Mesodermal cell (in vitro differentiated cells): ENCODE measurements around the gene LRRC3. TPM values are rescaled to one million over a fixed set of nuclear protein-coding genes. Genes with fewer than 3 reads are reported as not detected.
A peak's percentile ranks its signal among the peaks of the same experiment; 100 is the strongest.

Experiments
- H3K27ac ChIP-seq: 2 replicates; pipeline ENCODE4 v1.7.0; 2013; ENCODE audit warnings: mild to moderate bottlenecking, low read depth, low read length, moderate library complexity; ENCODE audit not compliant: severe bottlenecking
- H3K36me3 ChIP-seq: 2 replicates; pipeline ENCODE4 v1.7.1; 2013; ENCODE audit warnings: mild to moderate bottlenecking, low read length, moderate library complexity; ENCODE audit not compliant: control insufficient read depth, insufficient read depth
- H3K4me1 ChIP-seq: one replicate; pipeline ENCODE4 v1.7.1; 2013; ENCODE audit warnings: mild to moderate bottlenecking, low read length; ENCODE audit not compliant: insufficient read depth, control insufficient read depth, poor library complexity, severe bottlenecking
- H3K4me3 ChIP-seq: 2 replicates; pipeline ENCODE4 v1.7.0; 2013; ENCODE audit warnings: low read length, control low read depth, mild to moderate bottlenecking; ENCODE audit not compliant: insufficient read depth, poor library complexity, severe bottlenecking; ENCODE audit errors: extremely low read depth
- H3K9me3 ChIP-seq: 2 replicates; pipeline ENCODE4 v1.7.1; 2013; ENCODE audit warnings: mild to moderate bottlenecking, low read length, moderate library complexity; ENCODE audit not compliant: control insufficient read depth
- WGBS, 2 experiments: methylation state at CpG; one replicate each; pipeline ENCODE4 v1.1.5; 2013; ENCODE audit warnings: missing lambda C conversion rate in 2 of 2; ENCODE audit not compliant: insufficient coverage in 2 of 2; 5-methylcytosine and 5-hydroxymethylcytosine counted together
- polyA plus RNA-seq, 2 experiments: library from polyadenylated mRNA; stranded (reverse); fragments of 50-300 nt; gene quantifications; one replicate each; pipeline ENCODE4 v1.2.3, GENCODE V29; 2013

Gene LRRC3, protein sequence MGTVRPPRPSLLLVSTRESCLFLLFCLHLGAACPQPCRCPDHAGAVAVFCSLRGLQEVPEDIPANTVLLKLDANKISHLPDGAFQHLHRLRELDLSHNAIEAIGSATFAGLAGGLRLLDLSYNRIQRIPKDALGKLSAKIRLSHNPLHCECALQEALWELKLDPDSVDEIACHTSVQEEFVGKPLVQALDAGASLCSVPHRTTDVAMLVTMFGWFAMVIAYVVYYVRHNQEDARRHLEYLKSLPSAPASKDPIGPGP
- polyA plus RNA-seq (2013, experiment 1 of 2), result 3.8 TPM
- polyA plus RNA-seq (2013, experiment 2 of 2), result 3.5 TPM

DNA sequence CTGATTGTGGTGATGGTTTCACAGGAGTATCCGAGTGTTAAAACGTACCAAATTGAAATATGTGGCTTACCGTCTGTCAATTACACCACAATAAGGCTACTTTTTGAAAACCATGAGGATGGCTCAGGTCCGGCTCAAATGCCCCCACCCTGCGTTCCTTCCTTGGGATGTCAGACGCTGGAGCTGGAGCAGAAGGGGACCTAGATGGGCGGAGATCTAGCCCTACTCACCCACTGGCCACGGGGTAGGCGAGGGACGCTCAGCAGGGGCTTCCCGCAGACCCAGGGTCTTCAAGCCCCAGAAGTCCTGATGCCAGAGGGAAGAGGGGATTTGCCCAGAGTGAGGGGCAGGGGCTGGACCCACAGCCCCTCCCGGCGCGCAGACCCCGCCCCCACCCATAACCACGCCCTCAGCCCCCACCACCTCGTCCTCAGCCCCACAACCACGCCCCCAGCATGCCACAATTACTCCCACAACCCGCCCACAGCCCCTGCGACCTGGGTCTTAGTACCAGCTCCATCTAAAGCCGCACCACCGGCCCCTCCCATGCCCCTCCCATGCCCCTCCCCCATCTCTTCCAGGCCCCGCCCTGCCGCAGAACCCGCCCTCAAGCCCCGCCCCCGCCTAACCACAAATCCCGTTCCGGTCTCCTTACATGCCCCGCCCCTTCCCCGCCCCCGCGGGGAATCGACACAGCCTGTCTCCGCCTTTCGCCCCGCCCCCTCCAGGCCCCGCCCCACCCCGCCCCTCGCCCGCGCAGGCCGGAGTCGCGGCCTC, at the start of gene LRRC3:
Gene LRRC3, plus strand, starts transcription at position 764 of the 777 bp plus-strand sequence. CDS start 1,135 bp downstream, outside the sequence.
- Histone ChIP-seq H3K9me3 (peaks cover 10% of the 10 kb centered on the region), H3K4me1 (no peaks in the 10 kb centered on the region), H3K27ac (no peak within 1 kb of the TSS), H3K4me3 (peak within 1 kb of the TSS; percentile 64), H3K36me3 (peaks cover 8% of the 10 kb centered on the region)
- WGBS, 2 experiments, result 15 to 21% methylated on average over 7 to 15 of the region's 45 CpGs

DNA sequence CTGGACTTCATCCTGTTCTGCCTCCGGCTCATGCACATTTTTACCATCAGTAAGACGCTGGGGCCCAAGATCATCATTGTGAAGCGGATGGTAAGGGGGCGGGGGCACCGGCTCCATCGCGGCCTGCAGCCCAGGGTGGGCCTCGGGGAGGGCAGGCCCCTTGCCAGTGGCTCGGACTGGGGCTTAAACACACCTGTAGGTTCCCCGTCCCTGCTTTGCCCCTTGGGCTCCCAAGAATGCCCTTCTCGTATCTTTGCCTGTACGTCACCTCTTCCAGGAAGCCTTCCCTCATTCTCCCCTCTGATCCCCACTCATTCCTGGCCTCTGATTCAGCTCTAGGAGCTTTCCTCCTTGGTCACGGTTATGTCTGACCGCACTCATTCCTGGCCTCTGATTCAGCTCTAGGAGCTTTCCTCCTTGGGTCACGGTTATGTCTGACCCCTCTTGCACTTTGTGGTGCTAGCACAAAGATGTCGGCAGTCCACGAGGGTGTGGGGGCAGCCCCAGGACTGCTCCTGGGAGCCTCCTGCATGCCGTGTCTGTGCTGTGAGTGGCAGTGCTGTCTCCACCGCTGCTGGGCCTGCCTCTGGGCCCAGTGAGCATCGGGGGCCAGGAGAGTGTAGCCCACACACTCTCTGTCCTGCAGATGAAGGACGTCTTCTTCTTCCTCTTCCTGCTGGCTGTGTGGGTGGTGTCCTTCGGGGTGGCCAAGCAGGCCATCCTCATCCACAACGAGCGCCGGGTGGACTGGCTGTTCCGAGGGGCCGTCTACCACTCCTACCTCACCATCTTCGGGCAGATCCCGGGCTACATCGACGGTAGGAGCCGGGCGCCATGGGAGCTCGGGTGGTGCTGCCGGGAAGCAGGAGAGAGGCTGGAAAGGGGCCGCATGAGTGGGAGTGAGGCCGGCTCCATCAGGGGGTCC, 49.1 kb upstream of the LRRC3 start:
- Histone ChIP-seq H3K27ac (no peak overlapping the region), H3K9me3 (peaks cover 7% of the 10 kb centered on the region), H3K4me3 (no peak overlapping the region), H3K4me1 (no peaks in the 10 kb centered on the region), H3K36me3 (no peaks in the 10 kb centered on the region)
- 81 to 83% methylated on average over 25 to 35 of the region's 37 CpGs for whole genome bisulfite sequencing, 2 experiments

DNA sequence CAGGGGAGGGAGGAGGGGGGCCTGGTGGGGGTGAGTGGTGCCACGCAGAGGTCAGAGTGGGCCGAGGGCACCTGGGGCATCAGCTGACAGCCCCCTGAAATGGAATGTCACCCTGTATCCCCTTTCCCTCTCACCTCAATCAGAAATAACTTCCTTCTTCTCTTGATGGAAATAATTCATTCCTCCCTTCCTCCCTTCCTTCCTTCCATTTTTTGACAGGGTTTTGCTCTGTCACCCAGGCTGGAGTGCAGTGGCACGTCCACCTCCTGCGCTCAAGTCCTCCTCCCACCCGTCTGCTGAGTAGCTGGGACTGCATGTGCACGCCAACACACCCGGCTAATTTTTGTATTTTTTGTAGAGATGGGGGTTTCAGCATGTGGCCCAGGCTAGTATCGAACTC, 48.4 kb upstream of the LRRC3 start:
- Histone ChIP-seq H3K36me3 (no peaks in the 10 kb centered on the region), H3K27ac (no peak overlapping the region), H3K9me3 (peaks cover 7% of the 10 kb centered on the region), H3K4me3 (no peak overlapping the region), H3K4me1 (no peaks in the 10 kb centered on the region)
- 86 to 87% methylated on average over 3 to 6 of the region's 8 CpGs for WGBS, 2 experiments

DNA sequence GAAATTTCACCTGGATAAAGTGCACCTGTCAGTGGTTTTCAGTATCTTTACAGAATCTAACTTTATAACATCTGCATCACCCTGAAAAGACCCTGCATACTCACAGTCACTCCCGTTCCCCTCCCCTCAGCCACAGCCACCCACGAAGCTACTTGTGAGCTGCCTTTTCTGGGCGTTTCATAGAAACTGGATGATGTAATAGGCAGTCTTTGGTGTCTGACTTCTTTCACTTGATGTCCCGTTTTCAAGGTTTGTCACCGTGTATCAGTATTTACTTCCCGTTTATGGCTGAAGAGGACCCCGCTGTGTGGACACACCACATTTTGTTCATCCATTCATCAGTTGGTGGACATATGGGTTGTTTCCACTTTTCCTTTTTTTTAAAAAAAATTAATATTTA, 47.8 kb upstream of the LRRC3 start:
- WGBS, 2 experiments, result 60% methylated on average over 1 of the region's 7 CpGs; no CpG with 5 or more reads in 1 of the 2 experiments
- H3K36me3 ChIP-seq, result no peaks in the 10 kb centered on the region
- H3K4me3 ChIP-seq, result no peak overlapping the region
- H3K4me1 ChIP-seq, result no peaks in the 10 kb centered on the region
- H3K9me3 ChIP-seq, result peaks cover 7% of the 10 kb centered on the region
- no peak overlapping the region for H3K27ac ChIP-seq

DNA sequence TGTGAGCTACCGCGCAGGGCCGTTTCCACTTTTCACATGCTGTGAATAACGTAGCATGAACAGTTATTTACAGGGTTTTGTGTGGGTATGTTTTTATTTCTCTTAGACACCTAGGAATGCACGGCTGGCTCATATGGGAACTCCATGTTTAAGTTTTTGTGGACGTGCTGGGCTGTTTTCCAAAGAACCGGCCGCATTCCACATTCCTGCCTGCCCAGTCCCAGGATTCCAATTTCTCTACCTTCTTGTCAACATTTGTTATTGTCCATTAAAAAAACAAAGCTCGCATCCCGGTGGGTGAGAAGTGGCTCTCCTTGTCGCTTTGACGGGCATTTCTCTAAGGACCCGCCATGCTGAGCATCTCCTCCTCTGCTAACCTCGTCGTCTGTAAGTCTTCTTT, 47.1 kb upstream of the LRRC3 start:
- Histone ChIP-seq H3K4me3 (no peak overlapping the region), H3K36me3 (no peaks in the 10 kb centered on the region), H3K4me1 (no peaks in the 10 kb centered on the region), H3K9me3 (peaks cover 7% of the 10 kb centered on the region), H3K27ac (no peak overlapping the region)
- 86 to 94% methylated on average over 9 to 15 of the region's 15 CpGs for WGBS, 2 experiments

DNA sequence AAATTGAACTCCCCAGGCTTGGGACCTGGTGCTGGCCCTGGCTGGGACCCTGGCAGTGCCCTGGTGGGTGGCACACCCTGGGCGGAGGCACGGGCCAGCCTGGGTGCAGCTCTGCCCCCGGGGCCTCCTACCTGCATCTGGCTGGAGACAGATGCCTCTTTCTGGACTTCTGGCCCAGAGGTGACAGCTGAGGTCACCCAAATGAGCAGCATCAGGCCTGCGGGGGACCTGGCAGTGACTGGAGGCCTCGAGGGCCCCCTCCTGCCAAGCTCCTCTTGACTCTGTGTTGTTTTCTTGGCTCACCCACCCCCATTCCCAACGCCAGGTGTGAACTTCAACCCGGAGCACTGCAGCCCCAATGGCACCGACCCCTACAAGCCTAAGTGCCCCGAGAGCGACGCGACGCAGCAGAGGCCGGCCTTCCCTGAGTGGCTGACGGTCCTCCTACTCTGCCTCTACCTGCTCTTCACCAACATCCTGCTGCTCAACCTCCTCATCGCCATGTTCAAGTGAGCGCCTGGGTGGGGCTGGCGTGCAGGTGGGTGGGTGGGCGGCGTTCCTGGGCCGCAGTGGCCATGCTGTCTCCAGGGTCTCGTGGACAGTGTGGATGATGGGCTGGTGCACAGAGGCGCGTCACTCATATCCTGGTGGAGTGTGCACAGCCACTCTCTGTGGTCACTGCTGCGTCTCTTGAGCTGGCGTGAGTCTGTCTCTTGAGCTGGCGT, 41.6 kb upstream of the LRRC3 start:
- Histone ChIP-seq H3K9me3 (peaks cover 4% of the 10 kb centered on the region), H3K36me3 (no peaks in the 10 kb centered on the region), H3K27ac (no peak overlapping the region), H3K4me1 (no peaks in the 10 kb centered on the region), H3K4me3 (no peak overlapping the region)
- WGBS, 2 experiments, result 93 to 94% methylated on average over 24 to 27 of the region's 27 CpGs

DNA sequence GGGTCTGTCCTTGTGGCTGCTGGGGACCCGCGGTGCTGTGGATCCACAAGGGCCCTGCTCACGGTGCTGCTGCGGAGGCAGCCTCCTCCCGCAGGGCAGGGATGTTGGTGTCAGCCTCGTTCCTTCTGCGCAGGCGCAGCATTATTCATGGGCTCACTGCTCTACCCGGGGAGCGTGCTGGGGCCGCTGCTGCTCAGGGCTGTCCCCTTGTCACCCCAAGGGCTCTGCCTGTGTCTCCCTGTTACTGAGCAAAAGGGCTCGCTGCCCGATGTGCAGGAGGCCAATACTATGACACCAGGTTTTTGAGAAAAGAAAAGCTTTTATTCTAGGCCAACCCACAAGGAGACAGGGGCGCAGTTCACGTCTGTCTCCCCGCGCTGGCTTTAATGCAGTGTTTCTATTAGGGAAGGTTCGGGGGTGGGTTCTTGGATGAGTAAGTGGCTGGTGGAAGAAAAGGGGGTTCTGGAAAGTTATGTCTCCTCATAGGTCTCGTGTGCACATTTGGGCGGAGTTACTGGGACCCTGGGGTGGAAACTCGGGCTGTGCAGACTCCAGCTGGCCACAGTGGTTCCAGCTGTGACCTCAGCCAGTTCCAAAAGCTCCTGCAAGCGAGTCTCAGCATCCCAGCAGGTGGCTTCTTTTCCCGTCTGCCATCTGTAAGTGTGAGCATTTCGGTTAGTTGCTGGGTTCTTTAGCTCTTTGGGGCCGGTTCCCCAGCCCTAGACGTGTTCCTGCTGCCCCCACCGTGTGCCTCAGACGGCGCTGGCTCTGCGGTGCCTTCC, 40.8 kb upstream of the LRRC3 start:
- WGBS, 2 experiments, result 85 to 88% methylated on average over 25 to 30 of the region's 30 CpGs
- Histone ChIP-seq H3K27ac (no peak overlapping the region), H3K9me3 (no peaks in the 10 kb centered on the region), H3K36me3 (no peaks in the 10 kb centered on the region), H3K4me3 (no peak overlapping the region), H3K4me1 (no peaks in the 10 kb centered on the region)

DNA sequence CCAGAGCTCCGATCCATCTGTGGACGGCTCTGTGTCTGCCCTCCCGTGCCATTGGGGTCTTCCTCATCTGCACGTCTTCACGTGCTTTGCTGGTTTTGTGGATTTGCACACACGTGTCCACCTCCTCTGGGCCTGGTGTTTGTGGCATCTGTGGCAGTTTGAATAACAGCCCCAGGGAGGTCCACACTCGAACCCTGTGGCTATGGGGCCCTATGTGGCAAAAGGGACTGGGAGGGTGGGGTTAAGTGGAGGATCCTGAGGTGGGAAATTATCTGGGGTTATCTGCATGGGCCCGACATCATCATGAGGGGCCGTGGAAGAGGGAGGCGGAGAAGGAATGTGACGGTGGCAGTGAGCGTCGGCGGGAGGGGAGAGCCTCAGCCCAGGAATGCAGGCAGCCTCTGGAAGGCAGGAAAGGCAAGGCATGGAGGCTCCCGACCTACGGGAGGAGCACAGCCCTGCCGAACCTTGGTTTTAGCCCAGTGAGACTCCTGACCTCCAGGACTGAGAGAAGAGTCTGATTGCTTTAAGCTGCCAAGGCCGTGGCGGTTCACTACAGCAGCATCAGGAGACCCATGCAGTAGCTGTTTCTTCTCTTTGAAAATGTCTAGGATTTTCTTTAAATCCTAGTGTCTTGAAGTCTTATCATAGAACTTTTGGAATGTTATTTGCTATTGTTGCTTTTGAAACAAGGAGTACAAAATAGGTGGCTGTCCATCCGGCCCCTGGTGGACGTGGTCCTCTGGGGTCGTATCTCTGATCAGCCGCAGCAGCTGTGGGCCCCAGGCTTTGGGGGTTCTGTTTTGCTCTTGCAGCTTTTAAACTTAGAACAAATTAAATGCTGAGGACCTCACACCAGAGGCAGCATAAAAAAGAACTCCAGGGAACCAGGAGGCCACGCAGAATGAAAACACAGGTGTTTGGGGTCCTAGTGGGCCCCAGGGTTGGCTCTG, 40.0 kb upstream of the LRRC3 start:
- whole genome bisulfite sequencing, 2 experiments, result 67% methylated on average over 24 of the region's 24 CpGs
- Histone ChIP-seq H3K4me3 (no peak overlapping the region), H3K4me1 (no peaks in the 10 kb centered on the region), H3K36me3 (no peaks in the 10 kb centered on the region), H3K9me3 (no peaks in the 10 kb centered on the region), H3K27ac (no peak overlapping the region)

DNA sequence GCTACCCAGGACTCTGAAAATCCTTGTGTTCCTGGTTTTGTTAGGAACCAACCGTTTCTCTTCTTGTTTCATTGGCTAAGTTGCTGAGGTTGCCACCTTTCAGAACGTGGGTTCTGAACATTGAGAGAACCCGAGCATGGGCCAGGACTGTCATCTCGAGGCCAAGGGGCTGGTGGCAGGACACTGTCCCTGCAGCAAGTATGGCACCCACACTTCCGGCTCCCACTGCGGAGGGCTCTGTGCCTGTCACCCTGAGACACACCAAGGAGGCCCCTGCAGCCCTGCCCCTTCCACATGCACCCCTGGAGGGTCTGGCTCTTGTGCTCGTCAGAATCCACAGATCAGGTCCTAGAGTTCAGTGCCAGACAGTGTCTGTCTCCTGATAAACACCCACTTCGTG, 39.1 kb upstream of the LRRC3 start:
- Histone ChIP-seq H3K36me3 (no peaks in the 10 kb centered on the region), H3K27ac (no peak overlapping the region), H3K9me3 (no peaks in the 10 kb centered on the region), H3K4me1 (no peaks in the 10 kb centered on the region), H3K4me3 (no peak overlapping the region)
- 78 to 88% methylated on average over 6 to 8 of the region's 8 CpGs for WGBS, 2 experiments
